DND-41 (cell line): ENCODE measurements around the gene RBMS3.

Source experiments
- CTCF ChIP-seq: IDR thresholded peaks from 2 replicates; pipeline ENCODE4 v1.5.1; 2012; ENCODE audit warnings: borderline replicate concordance, low read length, moderate library complexity, mild to moderate bottlenecking; ENCODE audit not compliant: poor library complexity, severe bottlenecking; ENCODE audit errors: extremely low read depth
- EZH2 ChIP-seq: IDR thresholded peaks from 3 replicates; pipeline ENCODE4 v1.6.1; 2012; ENCODE audit warnings: borderline replicate concordance, low read depth, mild to moderate bottlenecking, moderate library complexity, low read length, inconsistent platforms; ENCODE audit not compliant: severe bottlenecking

- TF ChIP-seq CTCF (no peak), EZH2 (no peak)
These were observed 213.6 kb downstream of the RBMS3 start for GRCh38 chr3:29494305-29495036.
